ENCODE measurements around the gene PCBP3. TPM values are rescaled to one million over a fixed set of nuclear protein-coding genes. Genes with fewer than 3 reads are reported as not detected.

The PCBP3 gene
- total and polyA plus RNA-seq, 4 donors: 0.36 to 1.6 (median 0.42) TPM

GRCh38 chr21:45908536-45909237, 265.2 kb downstream of the PCBP3 start:
- no peak overlapping the region for H3K9ac ChIP-seq (ENCODE audit: low read depth in 1 of 2, low read length in 2 of 2)
- H3K27ac ChIP-seq (ENCODE audit: low read depth in 1 of 2, low read length in 2 of 2): no peak overlapping the region
- no peak overlapping the region for H3K4me3 ChIP-seq (ENCODE audit: low read depth in 1 of 3, low read length in 3 of 3)
- WGBS: 92% methylated on average over 27 of the region's 27 CpGs
- no peak for TF ChIP-seq REST (IDR thresholded peaks at IDR 0.05)
- H3K27me3 ChIP-seq (ENCODE audit: control insufficient read depth in 4 of 4, insufficient read depth in 4 of 4, low read length in 3 of 4): no peaks in the 10 kb centered on the region
- H3K36me3 ChIP-seq (ENCODE audit: control insufficient read depth in 4 of 4, insufficient read depth in 3 of 4, low read depth in 1 of 4, low read length in 3 of 4): no peaks in the 10 kb centered on the region
- H3K4me1 ChIP-seq (ENCODE audit: control insufficient read depth in 4 of 4, insufficient read depth in 4 of 4, low read length in 3 of 4): no peaks in the 10 kb centered on the region
- DNase-seq (ENCODE audit: low spot score): no peak
- no peaks in the 10 kb centered on the region for H3K9me3 ChIP-seq (ENCODE audit: control insufficient read depth in 4 of 4, low read length in 3 of 4)

GRCh38 chr21:45909238-45909988, 265.9 kb downstream of the PCBP3 start:
- Histone ChIP-seq H3K4me3 (ENCODE audit: low read depth in 1 of 3, low read length in 3 of 3) (no peak overlapping the region), H3K27ac (ENCODE audit: low read depth in 1 of 2, low read length in 2 of 2) (no peak overlapping the region), H3K9ac (ENCODE audit: low read depth in 1 of 2, low read length in 2 of 2) (no peak overlapping the region), H3K9me3 (ENCODE audit: control insufficient read depth in 4 of 4, low read length in 3 of 4) (no peaks in the 10 kb centered on the region), H3K36me3 (ENCODE audit: control insufficient read depth in 4 of 4, insufficient read depth in 3 of 4, low read depth in 1 of 4, low read length in 3 of 4) (no peaks in the 10 kb centered on the region), H3K4me1 (ENCODE audit: control insufficient read depth in 4 of 4, insufficient read depth in 4 of 4, low read length in 3 of 4) (no peaks in the 10 kb centered on the region), H3K27me3 (ENCODE audit: control insufficient read depth in 4 of 4, insufficient read depth in 4 of 4, low read length in 3 of 4) (no peaks in the 10 kb centered on the region)
- no peak for DNase-seq (ENCODE audit: low spot score)
- TF ChIP-seq CTCF (IDR thresholded peaks at IDR 0.05; ENCODE audit: low read depth, low read length, missing input control): no peak
- WGBS: 89% methylated on average over 23 of the region's 23 CpGs

- no peak overlapping the region for H3K27ac ChIP-seq (ENCODE audit: low read depth in 1 of 2, low read length in 2 of 2)
- WGBS: 76% methylated on average over 5 of the region's 5 CpGs
- no peak overlapping the region for H3K9ac ChIP-seq (ENCODE audit: low read depth in 1 of 2, low read length in 2 of 2)
- no peaks in the 10 kb centered on the region for H3K36me3 ChIP-seq (ENCODE audit: control insufficient read depth in 4 of 4, insufficient read depth in 3 of 4, low read depth in 1 of 4, low read length in 3 of 4)
- no peak overlapping the region for H3K4me3 ChIP-seq (ENCODE audit: low read depth in 1 of 3, low read length in 3 of 3)
- H3K4me1 ChIP-seq (ENCODE audit: control insufficient read depth in 4 of 4, insufficient read depth in 4 of 4, low read length in 3 of 4): no peaks in the 10 kb centered on the region
- DNase-seq (ENCODE audit: low spot score): no peak
- H3K27me3 ChIP-seq (ENCODE audit: control insufficient read depth in 4 of 4, insufficient read depth in 4 of 4, low read length in 3 of 4): no peaks in the 10 kb centered on the region
- no peaks in the 10 kb centered on the region for H3K9me3 ChIP-seq (ENCODE audit: control insufficient read depth in 4 of 4, low read length in 3 of 4)
- TF ChIP-seq EGR1 (IDR thresholded peaks at IDR 0.05; ENCODE audit: low read depth in 2 of 2) (no peak), FOXA1 (IDR thresholded peaks at IDR 0.05) (no peak), HNF4G (IDR thresholded peaks at IDR 0.05) (no peak), TAF1 (conservative IDR thresholded peaks at IDR 0.05) (no peak), GABPA (IDR thresholded peaks at IDR 0.05 in 1 of 2, conservative IDR thresholded peaks at IDR 0.05 in 1 of 2) (no peak), HNF4A (conservative IDR thresholded peaks at IDR 0.05) (no peak), FOXA2 (IDR thresholded peaks at IDR 0.05) (no peak), ZBTB33 (IDR thresholded peaks at IDR 0.05) (no peak), YY1 (IDR thresholded peaks at IDR 0.05) (no peak), RXRA (IDR thresholded peaks at IDR 0.05) (no peak), MAX (IDR thresholded peaks at IDR 0.05) (no peak), ATF3 (IDR thresholded peaks at IDR 0.05) (no peak), SP1 (IDR thresholded peaks at IDR 0.05) (no peak)
Observed at GRCh38 chr21:45910155-45910547, 266.6 kb downstream of the PCBP3 start.
